ENCODE measurements around the gene TAAR5. TPM values are rescaled to one million over a fixed set of nuclear protein-coding genes. Genes with fewer than 3 reads are reported as not detected.

The TAAR5 gene
- total and polyA plus RNA-seq, 10 of the 15 experiments (the other 5 are each of a cell fraction or from before 2014, with no cell fraction given): not detected

GRCh38 chr6:132584698-132585097 lies 4.8 kb downstream of the TAAR5 start:
- ChIA-PET RAD21 (ENCODE audit: unreplicated experiment) (no interaction called here), CTCF (no interaction called here), SMC1A (ENCODE audit: uncharacterized antibody, unreplicated experiment) (no interaction called here), POLR2A (no interaction called here)
- Histone ChIP-seq H4K20me1 (ENCODE audit: control insufficient read depth, insufficient read depth) (no peaks in the 10 kb centered on the region), H3K4me1 (ENCODE audit: control insufficient read depth, insufficient read depth, low read length) (no peaks in the 10 kb centered on the region), H3K27ac (ENCODE audit: control insufficient read depth, insufficient read depth) (no peak overlapping the region), H3K4me3 (no peak overlapping the region), H3K27me3 (replicated peaks in 1 of 2; ENCODE audit: control insufficient read depth in 2 of 2, insufficient read depth in 2 of 2, low read length in 1 of 2) (no peaks in the 10 kb centered on the region), H3K36me3 (ENCODE audit: control insufficient read depth in 2 of 2, insufficient read depth in 2 of 2, low read length in 1 of 2) (no peaks in the 10 kb centered on the region), H2AFZ (ENCODE audit: control insufficient read depth, low read depth, low read length) (no peak overlapping the region), H3K9me3 (replicated peaks; ENCODE audit: control insufficient read depth, insufficient read depth, low read length) (no peaks in the 10 kb centered on the region), H3K4me2 (ENCODE audit: control insufficient read depth, insufficient read depth) (no peak overlapping the region), H3K79me2 (ENCODE audit: control insufficient read depth, insufficient read depth, low read length) (no peaks in the 10 kb centered on the region), H3K9ac (ENCODE audit: control insufficient read depth, insufficient read depth, low read length) (no peak overlapping the region)
- no peak for FAIRE-seq
- in situ Hi-C loops (cut with MboI) (no loop called here), intact Hi-C loops (cut with micrococcal nuclease; ENCODE audit: unreplicated experiment) (no loop called here)
- WGBS (ENCODE audit: insufficient coverage, insufficient replicate concordance, low lambda C conversion rate, missing lambda C conversion rate): 0% methylated on average over 1 of the region's 1 CpG
- ATAC-seq: no peak
- DNase-seq (ENCODE audit: low read depth, low spot score): no peak
- TF ChIP-seq ZNF207 (IDR thresholded peaks at IDR 0.05; ENCODE audit: borderline replicate concordance) (no peak), SP1 (IDR thresholded peaks at IDR 0.05; ENCODE audit: low read depth, low read length) (no peak), TCF7 (IDR thresholded peaks at IDR 0.05; ENCODE audit: borderline replicate concordance) (no peak), ATF2 (IDR thresholded peaks at IDR 0.05; ENCODE audit: low read length) (no peak), SREBF2 (IDR thresholded peaks at IDR 0.05; ENCODE audit: low read length) (no peak)
- no TSS peak for BruUV-seq (replicated peaks)

- Histone ChIP-seq H3K4me3 (no peak overlapping the region), H4K20me1 (ENCODE audit: control insufficient read depth, insufficient read depth) (no peaks in the 10 kb centered on the region), H2AFZ (ENCODE audit: control insufficient read depth, low read depth, low read length) (no peak overlapping the region), H3K27me3 (replicated peaks in 1 of 2; ENCODE audit: control insufficient read depth in 2 of 2, insufficient read depth in 2 of 2, low read length in 1 of 2) (no peaks in the 10 kb centered on the region), H3K9me3 (replicated peaks; ENCODE audit: control insufficient read depth, insufficient read depth, low read length) (no peaks in the 10 kb centered on the region), H3K4me1 (ENCODE audit: control insufficient read depth, insufficient read depth, low read length) (no peaks in the 10 kb centered on the region), H3K79me2 (ENCODE audit: control insufficient read depth, insufficient read depth, low read length) (no peaks in the 10 kb centered on the region), H3K4me2 (ENCODE audit: control insufficient read depth, insufficient read depth) (no peak overlapping the region), H3K9ac (ENCODE audit: control insufficient read depth, insufficient read depth, low read length) (no peak overlapping the region), H3K27ac (ENCODE audit: control insufficient read depth, insufficient read depth) (no peak overlapping the region), H3K36me3 (ENCODE audit: control insufficient read depth in 2 of 2, insufficient read depth in 2 of 2, low read length in 1 of 2) (no peaks in the 10 kb centered on the region)
- ChIA-PET CTCF (no interaction called here), SMC1A (ENCODE audit: uncharacterized antibody, unreplicated experiment) (no interaction called here), POLR2A (no interaction called here), RAD21 (ENCODE audit: unreplicated experiment) (no interaction called here)
- ATAC-seq: no peak
- no TSS peak for BruUV-seq (replicated peaks)
- in situ Hi-C loops (cut with MboI) (no loop called here), intact Hi-C loops (cut with micrococcal nuclease; ENCODE audit: unreplicated experiment) (no loop called here)
- FAIRE-seq: no peak
- no peak for DNase-seq (ENCODE audit: low read depth, low spot score)
- TF ChIP-seq USF1 (IDR thresholded peaks at IDR 0.05; ENCODE audit: borderline replicate concordance, extremely low read length, insufficient read depth, low read depth, low read length) (no peak), GATAD2B (conservative IDR thresholded peaks at IDR 0.05; ENCODE audit: low read depth) (no peak), PAX5 (IDR thresholded peaks at IDR 0.05; ENCODE audit: borderline replicate concordance, low read depth, low read length) (no peak), ZNF622 (IDR thresholded peaks at IDR 0.05) (no peak), IRF5 (IDR thresholded peaks at IDR 0.05; ENCODE audit: borderline replicate concordance) (no peak), CREM (IDR thresholded peaks at IDR 0.05; ENCODE audit: low read depth) (no peak), NRF1 (conservative IDR thresholded peaks at IDR 0.05; ENCODE audit: low read depth, low read length) (no peak), TBL1XR1 (IDR thresholded peaks at IDR 0.05; ENCODE audit: low read depth, low read length) (no peak), BCL3 (IDR thresholded peaks at IDR 0.05; ENCODE audit: borderline replicate concordance, insufficient read depth, low read depth, low read length, poor library complexity, severe bottlenecking) (no peak), HCFC1 (IDR thresholded peaks at IDR 0.05; ENCODE audit: low read length) (no peak), SUZ12 (IDR thresholded peaks at IDR 0.05; ENCODE audit: unreplicated experiment) (no peak)
These were observed 17.8 kb downstream of the TAAR5 start for GRCh38 chr6:132571774-132572173.

Measured in GM12878 (cell line).